CD4-positive, alpha-beta memory T cell (primary cell): ENCODE measurements around the gene UBE3C. TPM values are rescaled to one million over a fixed set of nuclear protein-coding genes. Genes with fewer than 3 reads are reported as not detected.
"Not testable (repeated sequence)": the region's sequence is repeated elsewhere in the genome, so short reads cannot be mapped to it uniquely, and the experiment has no call there.

Experiments used
- CTCF ChIA-PET: fragments of 350-600 bp; sonication (Branson Sonifier 250); formaldehyde crosslinking; loops from one replicate; lab custom pipeline; 2021; ENCODE audit warnings: inconsistent platforms; ENCODE audit not compliant: partially characterized antibody; lab: Charles Lee
- POLR2A ChIA-PET: fragments of 350-600 bp; sonication (Branson Sonifier 250); formaldehyde crosslinking; loops from one replicate; lab custom pipeline; 2021; ENCODE audit not compliant: partially characterized antibody; lab: Charles Lee
- DNase-seq, 5 donors: peaks; one replicate each; pipeline versions ENCODE4 v3.0.0 to v3.0.0-alpha.2; 2020 to 2022; ENCODE audit warnings: mixed read lengths in 1 of 5
- H3K27ac ChIP-seq: one replicate; pipeline ENCODE4 v1.7.0; 2013; ENCODE audit warnings: low read depth, low read length
- H3K27me3 ChIP-seq: 2 replicates; pipeline ENCODE4 v1.7.0; 2013; ENCODE audit warnings: mild to moderate bottlenecking, low read length, moderate library complexity; ENCODE audit not compliant: insufficient read depth
- H3K36me3 ChIP-seq: 2 replicates; pipeline ENCODE4 v1.7.0; 2013; ENCODE audit warnings: mild to moderate bottlenecking, low read length, moderate library complexity; ENCODE audit not compliant: insufficient read depth
- H3K4me1 ChIP-seq: 2 replicates; pipeline ENCODE4 v1.7.0; 2013; ENCODE audit warnings: mild to moderate bottlenecking, low read length, moderate library complexity; ENCODE audit not compliant: insufficient read depth
- H3K4me3 ChIP-seq, 2 donors: one replicate each; pipeline ENCODE4 v1.7.0; 2013; ENCODE audit warnings: low read length in 2 of 2, mild to moderate bottlenecking in 1 of 2
- H3K9me3 ChIP-seq, 2 donors: one replicate each; pipeline ENCODE4 v1.7.0; 2013; ENCODE audit warnings: low read length in 2 of 2, control low read depth in 1 of 2; ENCODE audit not compliant: control insufficient read depth in 1 of 2
- H3K27ac Mint-ChIP-seq, 7 donors: one replicate each; pipeline ENCODE4 v1.8.0; 2020 to 2021; ENCODE audit warnings: mixed read lengths in 7 of 7, mild to moderate bottlenecking in 6 of 7, inconsistent platforms in 3 of 7, moderate library complexity in 3 of 7
- H3K27me3 Mint-ChIP-seq, 2 donors: one replicate each; pipeline ENCODE4 v1.8.0; 2020 to 2021; ENCODE audit warnings: mixed read lengths in 2 of 2
- H3K36me3 Mint-ChIP-seq, 2 donors: one replicate each; pipeline ENCODE4 v1.8.0; 2020 to 2021; ENCODE audit warnings: mixed read lengths in 2 of 2, inconsistent platforms in 1 of 2, mild to moderate bottlenecking in 1 of 2
- H3K4me1 Mint-ChIP-seq, 4 donors: one replicate each; pipeline ENCODE4 v1.8.0; 2020 to 2021; ENCODE audit warnings: mixed read lengths in 4 of 4, mild to moderate bottlenecking in 1 of 4
- H3K4me3 Mint-ChIP-seq, 8 donors: one replicate each; pipeline ENCODE4 v1.8.0; 2020 to 2021; ENCODE audit warnings: mixed read lengths in 8 of 8, mild to moderate bottlenecking in 7 of 8, moderate library complexity in 6 of 8, inconsistent platforms in 3 of 8
- H3K9me3 Mint-ChIP-seq, 8 donors: one replicate each; pipeline ENCODE4 v1.8.0; 2020 to 2021; ENCODE audit warnings: mixed read lengths in 8 of 8, mild to moderate bottlenecking in 5 of 8, inconsistent platforms in 3 of 8, moderate library complexity in 1 of 8
- intact Hi-C: fragments of 100-400 bp; cut with micrococcal nuclease; formaldehyde crosslinking; loops from one replicate; pipeline ENCODE4 v1.15.1; 2023
- polyA plus RNA-seq, 2 donors: library from polyadenylated mRNA; unstranded; fragments of 300-500 nt; fragmentation: Illumina TruSeq; gene quantifications; one replicate each; pipeline ENCODE4 v1.2.3, GENCODE V29; 2021
- total RNA-seq, 2 experiments: library from RNA; stranded (reverse); gene quantifications; one replicate each; pipeline ENCODE4 v1.2.3, GENCODE V29; 2021

The UBE3C gene
- total RNA-seq (10 to 100 TPM; 57.5 to 59.7 TPM), polyA plus RNA-seq (10 to 100 TPM; 32.6 to 36.2 TPM)

GRCh38 chr7:157138424-157139110 is at the start of gene UBE3C:
Gene UBE3C, plus strand, starts transcription at chr7:157138926. Its CDS starts 347 bp downstream, at chr7:157139273.
- peaks cover 18 to 33% of the 10 kb centered on the region in 2 donors for H3K36me3 Mint-ChIP-seq
- Histone ChIP-seq H3K4me1 (peaks cover 48% of the 10 kb centered on the region), H3K36me3 (peaks cover 11% of the 10 kb centered on the region), H3K27me3 (no peaks in the 10 kb centered on the region), H3K9me3 (no peaks in the 10 kb centered on the region), H3K4me3 (peak within 1 kb of the TSS; percentile 62 to 70), H3K27ac (peak within 1 kb of the TSS; percentile 79)
- H3K27me3 Mint-ChIP-seq, result no peaks in the 10 kb centered on the region
- ChIA-PET POLR2A (interaction anchor here (0.6 to 1.0 kb wide), 2 partner anchors 18 to 245 kb away, joined by 3 to 4 read pairs; partner anchors contain the start of gene LMBR1), CTCF (no interaction called here)
- H3K27ac Mint-ChIP-seq, result peak within 1 kb of the TSS; percentile 87 to 96 (median 92)
- H3K4me3 Mint-ChIP-seq, result peak within 1 kb of the TSS; percentile 77 to 96 (median 88)
- peak; percentile 88 to 94 (median 94) for DNase-seq
- H3K9me3 Mint-ChIP-seq, result no peaks in the 10 kb centered on the region
- intact Hi-C loops, result loop anchor here (1.0 to 2.0 kb wide), 3 partner anchors 198 to 498 kb away; partner anchors contain the start of genes LMBR1 and RNF32
- H3K4me1 Mint-ChIP-seq, result peaks cover 29 to 53% (median 39%) of the 10 kb centered on the region in 4 donors

DNA sequence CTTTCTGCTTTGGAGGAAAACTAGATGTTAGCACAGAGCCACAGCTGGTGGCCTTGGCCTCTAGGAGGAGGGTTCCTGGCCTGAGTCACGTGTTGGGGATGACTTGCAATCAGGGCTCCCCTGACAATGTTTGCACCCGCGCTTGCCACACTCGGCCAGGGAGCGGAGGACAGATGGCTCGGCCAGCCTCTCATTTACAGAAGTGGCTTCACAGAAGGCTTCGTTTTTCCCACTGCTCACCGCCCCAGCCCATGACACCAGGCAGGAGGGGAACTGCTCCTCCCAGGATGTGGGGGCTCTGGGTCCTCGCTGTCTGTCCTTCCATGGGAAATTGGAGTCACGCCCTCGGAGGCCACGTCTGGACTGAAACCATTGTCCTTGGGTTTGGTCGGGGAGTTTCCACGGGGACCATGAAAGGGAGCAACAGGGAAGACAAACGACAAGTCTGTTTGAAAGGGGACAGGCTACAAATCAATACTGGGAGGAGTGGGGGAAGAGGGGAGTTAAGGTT is 49.6 kb upstream of the UBE3C start:
- H3K27ac Mint-ChIP-seq, result no peak overlapping the region
- H3K4me1 Mint-ChIP-seq, result no peaks in the 10 kb centered on the region
- CTCF ChIA-PET, result no interaction called here

DNA sequence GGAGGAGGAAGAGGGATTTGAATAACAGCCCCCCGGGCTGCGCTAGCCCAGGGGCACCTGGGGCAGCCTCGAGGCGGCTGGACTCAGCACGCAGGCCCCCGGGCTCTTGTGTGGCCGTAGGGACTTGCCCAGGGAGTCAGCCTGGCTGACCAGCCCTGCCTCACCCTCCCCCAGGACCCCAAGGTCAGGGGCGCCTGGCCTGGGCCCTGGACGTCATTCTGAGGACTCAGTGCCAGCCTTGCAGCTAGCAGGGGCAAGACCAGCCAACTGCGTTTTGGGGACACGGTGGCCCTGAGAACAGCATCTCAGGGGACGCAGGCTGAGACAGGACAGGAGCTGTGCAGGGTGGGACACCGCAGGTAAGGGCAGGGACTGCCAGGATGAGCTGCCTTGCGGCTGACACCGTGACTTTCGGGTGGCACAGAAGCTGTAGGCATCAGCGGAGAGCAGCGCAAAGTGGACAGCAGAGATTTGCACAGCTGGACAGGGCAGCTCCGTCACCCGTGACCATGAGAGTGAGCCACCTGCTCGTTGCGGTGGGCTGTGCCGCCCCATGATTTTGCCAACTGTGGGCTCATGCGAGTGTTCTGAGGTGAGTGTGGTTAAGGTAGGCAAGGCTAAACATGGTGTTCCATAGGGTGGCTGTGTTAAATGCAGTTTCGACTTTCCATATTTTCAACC is 48.1 kb upstream of the UBE3C start:
- Histone ChIP-seq H3K36me3 (no peaks in the 10 kb centered on the region), H3K4me3 (no peak overlapping the region), H3K9me3 (no peaks in the 10 kb centered on the region), H3K4me1 (no peaks in the 10 kb centered on the region), H3K27ac (no peak overlapping the region), H3K27me3 (no peaks in the 10 kb centered on the region)
- POLR2A ChIA-PET, result no interaction called here
- H3K36me3 Mint-ChIP-seq, result peaks cover 0 to 3% of the 10 kb centered on the region in 2 donors
- intact Hi-C loops, result no loop called here
- peaks cover 2 to 20% (median 10%) of the 10 kb centered on the region in 8 donors for H3K9me3 Mint-ChIP-seq
- H3K4me3 Mint-ChIP-seq, result no peak overlapping the region
- H3K27me3 Mint-ChIP-seq, result peaks cover 1 to 12% of the 10 kb centered on the region in 2 donors
- DNase-seq, result no peak
- H3K27ac Mint-ChIP-seq, result no peak overlapping the region
- no peaks in the 10 kb centered on the region for H3K4me1 Mint-ChIP-seq
- CTCF ChIA-PET, result no interaction called here

More for the DNA sequence above, 49.6 kb upstream of the UBE3C start:
- no peaks in the 10 kb centered on the region for H3K9me3 ChIP-seq
- peaks cover 5 to 12% of the 10 kb centered on the region in 2 donors for H3K27me3 Mint-ChIP-seq
- no peak overlapping the region for H3K4me3 ChIP-seq
- H3K36me3 Mint-ChIP-seq, result peaks cover 0 to 3% of the 10 kb centered on the region in 2 donors
- peaks cover 2 to 35% (median 17%) of the 10 kb centered on the region in 8 donors for H3K9me3 Mint-ChIP-seq
- no peaks in the 10 kb centered on the region for H3K4me1 ChIP-seq
- intact Hi-C loops, result no loop called here
- no peak for DNase-seq
- no peaks in the 10 kb centered on the region for H3K27me3 ChIP-seq
- no peak overlapping the region for H3K4me3 Mint-ChIP-seq
- no peak overlapping the region for H3K27ac ChIP-seq
- POLR2A ChIA-PET, result no interaction called here
- no peaks in the 10 kb centered on the region for H3K36me3 ChIP-seq

- Histone ChIP-seq H3K9me3 (no peaks in the 10 kb centered on the region), H3K4me3 (no peak overlapping the region), H3K27ac (no peak overlapping the region), H3K4me1 (no peaks in the 10 kb centered on the region), H3K27me3 (no peaks in the 10 kb centered on the region), H3K36me3 (no peaks in the 10 kb centered on the region)
- Mint-ChIP-seq H3K4me1 (no peaks in the 10 kb centered on the region), H3K36me3 (peaks cover 0 to 3% of the 10 kb centered on the region in 2 donors), H3K9me3 (peaks cover 0 to 23% (median 7%) of the 10 kb centered on the region in 8 donors), H3K4me3 (no peak overlapping the region), H3K27ac (no peak overlapping the region), H3K27me3 (peaks cover 2 to 3% of the 10 kb centered on the region in 2 donors)
- POLR2A ChIA-PET, result no interaction called here
- CTCF ChIA-PET, result no interaction called here
- no peak for DNase-seq
- intact Hi-C loops, result no loop called here
Observed at GRCh38 chr7:157096286-157097055, 42.3 kb upstream of the UBE3C start.

DNA sequence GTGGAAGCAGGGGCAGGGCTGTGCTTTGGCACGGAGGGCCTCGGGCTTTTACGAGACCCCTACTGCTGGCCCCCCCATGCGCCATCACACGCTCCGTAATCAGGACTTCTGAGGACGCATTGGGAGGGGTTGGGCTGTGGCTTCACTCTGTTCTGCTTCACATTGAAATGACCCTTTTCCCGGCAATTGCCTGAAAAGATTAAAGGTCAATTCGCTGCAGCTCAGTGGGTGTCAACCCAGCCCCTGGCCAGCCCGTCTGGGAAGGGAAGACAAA is 41.7 kb upstream of the UBE3C start:
- Mint-ChIP-seq H3K4me1 (no peaks in the 10 kb centered on the region), H3K4me3 (no peak overlapping the region), H3K36me3 (peaks cover 0 to 3% of the 10 kb centered on the region in 2 donors), H3K9me3 (peaks cover 0 to 27% (median 8%) of the 10 kb centered on the region in 8 donors), H3K27ac (no peak overlapping the region), H3K27me3 (peaks cover 2 to 3% of the 10 kb centered on the region in 2 donors)
- no peaks in the 10 kb centered on the region for H3K27me3 ChIP-seq
- ChIA-PET POLR2A (no interaction called here), CTCF (no interaction called here)
- H3K9me3 ChIP-seq, result no peaks in the 10 kb centered on the region
- no peaks in the 10 kb centered on the region for H3K36me3 ChIP-seq
- no peak overlapping the region for H3K4me3 ChIP-seq
- no peak overlapping the region for H3K27ac ChIP-seq
- H3K4me1 ChIP-seq, result no peaks in the 10 kb centered on the region
- intact Hi-C loops, result no loop called here
- no peak for DNase-seq

DNA sequence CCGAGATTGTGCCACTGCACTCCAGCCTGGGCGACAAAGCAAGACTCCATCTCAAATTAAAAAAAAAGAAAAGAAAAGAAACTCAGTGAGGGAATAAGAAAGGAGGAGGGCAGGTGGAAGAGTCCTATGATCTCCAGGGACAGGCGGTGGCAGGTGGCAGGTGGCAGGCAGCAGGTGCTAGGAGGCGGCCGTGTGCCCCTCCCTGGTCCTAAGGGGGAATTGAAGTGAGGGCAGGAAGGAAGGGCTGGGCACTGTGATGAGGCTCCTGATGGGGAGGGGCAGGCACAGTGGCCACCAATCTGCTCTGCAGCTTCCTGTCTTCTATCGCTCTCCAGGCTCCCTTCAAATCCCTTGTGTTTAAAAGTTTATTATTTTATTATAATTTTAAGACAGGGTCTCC is 41.2 kb upstream of the UBE3C start:
- Mint-ChIP-seq H3K27me3 (peaks cover 5 to 6% of the 10 kb centered on the region in 2 donors), H3K27ac (no peak overlapping the region), H3K36me3 (peaks cover 0 to 3% of the 10 kb centered on the region in 2 donors), H3K4me3 (no peak overlapping the region), H3K4me1 (no peaks in the 10 kb centered on the region), H3K9me3 (peaks cover 0 to 28% (median 9%) of the 10 kb centered on the region in 8 donors)
- Histone ChIP-seq H3K27ac (no peak overlapping the region), H3K27me3 (no peaks in the 10 kb centered on the region), H3K9me3 (no peaks in the 10 kb centered on the region), H3K36me3 (no peaks in the 10 kb centered on the region), H3K4me1 (no peaks in the 10 kb centered on the region), H3K4me3 (no peak overlapping the region)
- ChIA-PET POLR2A (no interaction called here), CTCF (no interaction called here)
- intact Hi-C loops, result no loop called here
- DNase-seq, result no peak

DNA sequence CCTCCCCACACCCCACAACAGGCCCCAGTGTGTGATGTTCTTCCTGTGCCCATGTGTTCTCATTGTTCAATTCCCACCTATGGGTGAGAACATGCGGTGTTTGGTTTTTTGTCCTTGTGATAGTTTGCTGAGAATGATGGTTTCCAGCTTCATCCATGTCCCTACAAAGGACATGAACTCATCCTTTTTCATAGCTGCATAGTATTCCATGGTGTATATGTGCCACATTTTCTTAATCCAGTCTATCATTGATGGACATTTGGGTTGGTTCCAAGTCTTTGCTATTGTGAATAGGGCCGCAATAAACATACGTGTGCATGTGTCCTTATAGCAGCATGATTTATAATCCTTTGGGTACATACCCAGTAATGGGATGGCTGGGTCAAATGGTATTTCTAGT is 38.7 kb upstream of the UBE3C start:
- peaks cover 0 to 42% (median 20%) of the 10 kb centered on the region in 8 donors for H3K9me3 Mint-ChIP-seq
- H3K27me3 ChIP-seq, H3K36me3 Mint-ChIP-seq, intact Hi-C loops, H3K4me3 ChIP-seq, H3K36me3 ChIP-seq, H3K4me1 Mint-ChIP-seq, H3K27ac ChIP-seq, POLR2A ChIA-PET, DNase-seq, H3K4me1 ChIP-seq, CTCF ChIA-PET, H3K27ac Mint-ChIP-seq, H3K4me3 Mint-ChIP-seq, H3K9me3 ChIP-seq: not testable (repeated sequence)
- peaks cover 6 to 12% of the 10 kb centered on the region in 2 donors for H3K27me3 Mint-ChIP-seq
